PC-3 (cell line): ENCODE data around the gene BLMH. TPM values are rescaled to one million over a fixed set of nuclear protein-coding genes. Genes with fewer than 3 reads are reported as not detected.

Experiments used
- ATAC-seq: fragments of 200-7000 bp; cut with Tn5 transposase; 2 replicates; pipeline ENCODE4 v1.9.1; 2020; ENCODE audit warnings: mild to moderate bottlenecking, moderate library complexity
- BruUV-seq: library from RNA; stranded (reverse); fragments of 400-500 nt; replicated peaks from 2 replicates; lab custom pipeline; 2021; lab: Mats Ljungman, UMichigan
- CTCF ChIA-PET: fragments of 300-600 bp; sonication (Branson Sonifier 250); formaldehyde crosslinking; loops from one replicate; lab custom pipeline; 2022; ENCODE audit warnings: antibody characterized with exemption; lab: Charles Lee
- POLR2A ChIA-PET: fragments of 300-600 bp; sonication (Branson Sonifier 250); formaldehyde crosslinking; loops from one replicate; lab custom pipeline; 2022; ENCODE audit warnings: antibody characterized with exemption; ENCODE audit not compliant: unreplicated experiment; lab: Charles Lee
- DNase-seq: peaks from one replicate; pipeline ENCODE4 v3.0.0-alpha.2; 2015
- H2AFZ ChIP-seq: fragments of 300-600 bp; sonication (generic); 2 replicates; pipeline ENCODE4 v1.6.0; 2016; ENCODE audit warnings: antibody characterized with exemption, low read length
- H3F3A ChIP-seq: fragments of 300-600 bp; sonication (generic); one replicate; pipeline ENCODE4 v1.6.0; 2017; ENCODE audit warnings: antibody characterized with exemption, low read length, control low read depth, mild to moderate bottlenecking; ENCODE audit not compliant: unreplicated experiment
- H3K27ac ChIP-seq: fragments of 300-600 bp; sonication (generic); 2 replicates; pipeline ENCODE4 v1.5.1; 2016; ENCODE audit warnings: mild to moderate bottlenecking, low read length
- H3K27me3 ChIP-seq: fragments of 300-600 bp; sonication (generic); 2 replicates; pipeline ENCODE4 v1.6.1; 2016; ENCODE audit warnings: low read length, mixed read lengths
- H3K36me3 ChIP-seq: fragments of 300-600 bp; sonication (generic); 2 replicates; pipeline ENCODE4 v1.6.1; 2016; ENCODE audit warnings: low read depth, mixed run types, low read length, mixed read lengths
- H3K4me1 ChIP-seq: fragments of 300-600 bp; sonication (generic); 2 replicates; pipeline ENCODE4 v1.5.1; 2016; ENCODE audit warnings: low read length; ENCODE audit not compliant: insufficient read depth
- H3K4me2 ChIP-seq: fragments of 300-600 bp; sonication (generic); 2 replicates; pipeline ENCODE4 v1.6.0; 2016; ENCODE audit warnings: low read length
- H3K4me3 ChIP-seq: fragments of 300-600 bp; sonication (generic); 2 replicates; pipeline ENCODE4 v1.5.1; 2016; ENCODE audit warnings: mild to moderate bottlenecking, low read length, mixed read lengths
- H3K79me2 ChIP-seq: fragments of 300-600 bp; sonication (generic); 2 replicates; pipeline ENCODE4 v1.6.1; 2017; ENCODE audit warnings: low read length, mixed read lengths
- H3K9ac ChIP-seq: fragments of 300-600 bp; sonication (generic); 2 replicates; pipeline ENCODE4 v1.6.0; 2016; ENCODE audit warnings: mild to moderate bottlenecking, low read length
- H3K9me2 ChIP-seq: fragments of 300-600 bp; sonication (generic); replicated peaks from 2 replicates; pipeline ENCODE4 v1.6.1; 2016; ENCODE audit warnings: mixed run types, low read length, mixed read lengths
- H3K9me3 ChIP-seq: fragments of 300-600 bp; sonication (generic); 2 replicates; pipeline ENCODE4 v1.6.1; 2016; ENCODE audit warnings: low read length, mixed read lengths
- H4K20me1 ChIP-seq: fragments of 300-600 bp; sonication (generic); 2 replicates; pipeline ENCODE4 v1.6.1; 2016; ENCODE audit warnings: low read length, mixed read lengths
- EZH2 ChIP-seq: fragments of 300-600 bp; sonication (generic); IDR thresholded peaks from one replicate; pipeline ENCODE4 v1.6.1; 2017; ENCODE audit warnings: antibody characterized with exemption, mild to moderate bottlenecking, low read length; ENCODE audit not compliant: unreplicated experiment
- EZH2phosphoT487 ChIP-seq: fragments of 300-600 bp; sonication (generic); IDR thresholded peaks from 2 replicates; pipeline ENCODE4 v1.6.1; 2018; ENCODE audit warnings: mild to moderate bottlenecking, antibody characterized with exemption, low read length, borderline replicate concordance
- intact Hi-C: fragments of 100-400 bp; cut with micrococcal nuclease; formaldehyde crosslinking; loops from 2 replicates; pipeline ENCODE4 v1.9.0; 2023
- total RNA-seq: library from RNA; depleted of rRNA; stranded (reverse); fragments of >200 nt; gene quantifications from 2 replicates; pipeline ENCODE4 v1.2.3, GENCODE V29; 2014
- TF ChIP-seq, protein P1 (sequence below): fragments of 300-600 bp; sonication (generic); conservative IDR thresholded peaks from 2 replicates; pipeline ENCODE4 v1.5.1; 2017; ENCODE audit warnings: antibody characterized with exemption, low read depth, mild to moderate bottlenecking, low read length

BLMH gene
- total RNA-seq, 1 experiment from 2014 or later, result 15.9 TPM

- TF ChIP-seq EZH2 (no peak), EZH2phosphoT487 (no peak)
- TF ChIP-seq, protein P1, sequence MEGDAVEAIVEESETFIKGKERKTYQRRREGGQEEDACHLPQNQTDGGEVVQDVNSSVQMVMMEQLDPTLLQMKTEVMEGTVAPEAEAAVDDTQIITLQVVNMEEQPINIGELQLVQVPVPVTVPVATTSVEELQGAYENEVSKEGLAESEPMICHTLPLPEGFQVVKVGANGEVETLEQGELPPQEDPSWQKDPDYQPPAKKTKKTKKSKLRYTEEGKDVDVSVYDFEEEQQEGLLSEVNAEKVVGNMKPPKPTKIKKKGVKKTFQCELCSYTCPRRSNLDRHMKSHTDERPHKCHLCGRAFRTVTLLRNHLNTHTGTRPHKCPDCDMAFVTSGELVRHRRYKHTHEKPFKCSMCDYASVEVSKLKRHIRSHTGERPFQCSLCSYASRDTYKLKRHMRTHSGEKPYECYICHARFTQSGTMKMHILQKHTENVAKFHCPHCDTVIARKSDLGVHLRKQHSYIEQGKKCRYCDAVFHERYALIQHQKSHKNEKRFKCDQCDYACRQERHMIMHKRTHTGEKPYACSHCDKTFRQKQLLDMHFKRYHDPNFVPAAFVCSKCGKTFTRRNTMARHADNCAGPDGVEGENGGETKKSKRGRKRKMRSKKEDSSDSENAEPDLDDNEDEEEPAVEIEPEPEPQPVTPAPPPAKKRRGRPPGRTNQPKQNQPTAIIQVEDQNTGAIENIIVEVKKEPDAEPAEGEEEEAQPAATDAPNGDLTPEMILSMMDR, result no peak
- Histone ChIP-seq H3K9me3 (no peaks in the 10 kb centered on the region), H3F3A (no peaks in the 10 kb centered on the region), H3K79me2 (peaks cover 25% of the 10 kb centered on the region), H3K27me3 (no peaks in the 10 kb centered on the region), H3K36me3 (peaks cover 6% of the 10 kb centered on the region), H3K4me1 (peaks cover 9% of the 10 kb centered on the region), H3K4me3 (peak overlapping the region; percentile 96), H3K4me2 (peak overlapping the region; percentile 89), H3K27ac (no peak overlapping the region), H4K20me1 (no peaks in the 10 kb centered on the region), H2AFZ (peak overlapping the region; percentile 97), H3K9ac (peak overlapping the region; percentile 84), H3K9me2 (no peaks in the 10 kb centered on the region)
- DNase-seq, result peak; percentile 58
- ATAC-seq, result peak; percentile 76
- CTCF ChIA-PET, result no interaction called here
- POLR2A ChIA-PET, result interaction anchor here (1.0 kb wide), 1 partner anchor 17 kb away, joined by 4 read pairs; no protein-coding TSS in a partner anchor
- BruUV-seq, result TSS peak; percentile 44
- intact Hi-C loops, result no loop called here
These were observed 825 bp downstream of the BLMH start for GRCh38 chr17:30290696-30291542.

DNA sequence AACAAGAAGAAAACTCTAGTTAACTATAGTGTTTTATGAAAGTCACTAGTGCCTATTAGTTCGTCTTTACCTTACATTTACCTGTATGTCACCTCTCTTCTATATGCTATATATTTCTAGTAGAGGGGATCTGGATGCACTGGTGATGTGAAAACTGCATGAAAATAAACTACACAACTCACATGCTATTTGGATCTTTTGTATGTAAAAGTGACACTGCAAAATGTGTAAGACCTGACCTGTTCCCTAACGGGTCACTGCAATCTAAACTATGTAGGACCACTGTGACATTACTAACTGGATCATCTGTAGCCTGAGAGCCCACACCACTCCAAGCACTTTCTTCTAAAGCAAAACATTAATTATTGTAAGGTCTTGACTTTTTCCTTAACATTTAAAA is 1.7 kb downstream of the BLMH start:
- Histone ChIP-seq H3K4me1 (peaks cover 9% of the 10 kb centered on the region), H3K4me2 (peak overlapping the region; percentile 89), H3K36me3 (peaks cover 13% of the 10 kb centered on the region), H3K27me3 (no peaks in the 10 kb centered on the region), H2AFZ (no peak overlapping the region), H3K4me3 (peak overlapping the region; percentile 96), H3K9ac (no peak overlapping the region), H3K9me2 (no peaks in the 10 kb centered on the region), H3K9me3 (no peaks in the 10 kb centered on the region), H3F3A (no peaks in the 10 kb centered on the region), H3K27ac (no peak overlapping the region), H3K79me2 (peaks cover 25% of the 10 kb centered on the region), H4K20me1 (no peaks in the 10 kb centered on the region)
- ChIA-PET CTCF (no interaction called here), POLR2A (no interaction called here)
- TF ChIP-seq, protein P1, result no peak
- TF ChIP-seq EZH2phosphoT487 (no peak), EZH2 (no peak)
- ATAC-seq, result no peak
- DNase-seq, result no peak
- BruUV-seq, result no TSS peak
- intact Hi-C loops, result no loop called here

- CTCF ChIA-PET, result interaction anchor here (0.6 kb wide), 1 partner anchor 30 kb away, joined by 6 read pairs; no protein-coding TSS in a partner anchor
- ATAC-seq, result no peak
- intact Hi-C loops, result no loop called here
These were observed 12.6 kb downstream of the BLMH start for GRCh38 chr17:30279156-30279555.

More at GRCh38 chr17:30279156-30279555, 12.6 kb downstream of the BLMH start:
- no TSS peak for BruUV-seq
- POLR2A ChIA-PET, result interaction anchor here (0.6 kb wide), 1 partner anchor 154 kb away, joined by 4 read pairs; no protein-coding TSS in a partner anchor
- Histone ChIP-seq H3K9me3 (no peaks in the 10 kb centered on the region), H3K79me2 (no peaks in the 10 kb centered on the region), H3K4me3 (no peak overlapping the region), H3K27me3 (no peaks in the 10 kb centered on the region), H2AFZ (no peak overlapping the region), H3K9me2 (no peaks in the 10 kb centered on the region), H3F3A (no peaks in the 10 kb centered on the region), H3K9ac (no peak overlapping the region), H3K36me3 (peaks cover 2% of the 10 kb centered on the region; the same call in 1 of the 2 replicates), H3K4me2 (no peak overlapping the region), H3K4me1 (no peaks in the 10 kb centered on the region), H4K20me1 (no peaks in the 10 kb centered on the region), H3K27ac (no peak overlapping the region)
- DNase-seq, result no peak
- TF ChIP-seq, protein P1, result no peak
- TF ChIP-seq EZH2 (no peak), EZH2phosphoT487 (no peak)
